GM12878 (cell line): ENCODE data around the gene DMRTC2. TPM values are rescaled to one million over a fixed set of nuclear protein-coding genes. Genes with fewer than 3 reads are reported as not detected.
A peak's percentile ranks its signal among the peaks of the same experiment; 100 is the strongest.

ENCODE experiments used
- ATAC-seq: fragments of 200-7000 bp; cut with Tn5 transposase; 3 replicates; pipeline ENCODE4 v1.9.1; 2020; ENCODE audit warnings: mild to moderate bottlenecking, moderate library complexity
- BruUV-seq: library from RNA; stranded (reverse); fragments of 400-500 nt; replicated peaks from 2 replicates; lab custom pipeline; 2021; lab: Mats Ljungman, UMichigan
- CTCF ChIA-PET: fragments of 300-600 bp; sonication (Branson Sonifier 250); formaldehyde crosslinking; extraction: SDS; loops from one replicate; lab custom pipeline; 2021; ENCODE audit warnings: inconsistent platforms; lab: Yijun Ruan, JAX
- POLR2A ChIA-PET: fragments of 350-600 bp; formaldehyde crosslinking; extraction: SDS; loops from one replicate; lab custom pipeline; 2021; ENCODE audit warnings: inconsistent platforms; lab: Charles Lee
- RAD21 ChIA-PET: fragments of 300-600 bp; sonication (Branson Sonifier 250); formaldehyde crosslinking; loops from one replicate; lab custom pipeline; 2023; ENCODE audit warnings: antibody characterized with exemption; ENCODE audit not compliant: unreplicated experiment; lab: Charles Lee
- SMC1A ChIA-PET: fragments of 300-600 bp; sonication (Branson Sonifier 250); formaldehyde crosslinking; loops from one replicate; lab custom pipeline; 2023; ENCODE audit not compliant: unreplicated experiment, uncharacterized antibody; lab: Charles Lee
- DNase-seq: peaks from one replicate; pipeline ENCODE4 v3.0.0-alpha.2; 2011; ENCODE audit warnings: low read depth, low spot score
- FAIRE-seq: peaks from 3 replicates; lab custom pipeline; 2011; peaks lifted over from hg19 to GRCh38; lab: Jason Lieb, UNC
- H2AFZ ChIP-seq: 2 replicates; pipeline ENCODE4 v1.6.0; 2011; ENCODE audit warnings: low read depth, low read length, control low read depth; ENCODE audit not compliant: control insufficient read depth
- H3K27ac ChIP-seq: 2 replicates; pipeline ENCODE4 v1.5.1; 2011; ENCODE audit warnings: control low read depth; ENCODE audit not compliant: control insufficient read depth, insufficient read depth
- H3K27me3 ChIP-seq, 2 experiments: replicated peaks in 1 of 2; 2 replicates each; pipeline versions ENCODE4 v1.6.0 to v1.6.1; 2011; ENCODE audit warnings: low read length in 1 of 2; ENCODE audit not compliant: control insufficient read depth in 2 of 2, insufficient read depth in 2 of 2
- H3K36me3 ChIP-seq, 2 experiments: 2 replicates each; pipeline ENCODE4 v1.5.1; 2011; ENCODE audit warnings: low read length in 1 of 2; ENCODE audit not compliant: control insufficient read depth in 2 of 2, insufficient read depth in 2 of 2
- H3K4me1 ChIP-seq: 2 replicates; pipeline ENCODE4 v1.6.1; 2011; ENCODE audit warnings: mild to moderate bottlenecking, low read length, moderate library complexity, mixed read lengths; ENCODE audit not compliant: control insufficient read depth, insufficient read depth
- H3K4me2 ChIP-seq: 2 replicates; pipeline ENCODE4 v1.6.0; 2011; ENCODE audit warnings: control low read depth; ENCODE audit not compliant: control insufficient read depth, insufficient read depth
- H3K4me3 ChIP-seq: fragments of 200-600 bp; sonication (generic); 2 replicates; pipeline ENCODE4 v1.5.1; 2016
- H3K79me2 ChIP-seq: 2 replicates; pipeline ENCODE4 v1.6.0; 2011; ENCODE audit warnings: low read length; ENCODE audit not compliant: control insufficient read depth, insufficient read depth
- H3K9ac ChIP-seq: 2 replicates; pipeline ENCODE4 v1.8.0; 2011; ENCODE audit warnings: low read length, control low read depth, mixed read lengths; ENCODE audit not compliant: control insufficient read depth, insufficient read depth
- H3K9me3 ChIP-seq: replicated peaks from 3 replicates; pipeline ENCODE4 v1.5.1; 2011; ENCODE audit warnings: mild to moderate bottlenecking, low read length; ENCODE audit not compliant: control insufficient read depth, insufficient read depth
- H4K20me1 ChIP-seq: 2 replicates; pipeline ENCODE4 v1.6.0; 2011; ENCODE audit not compliant: control insufficient read depth, insufficient read depth
- BACH1 ChIP-seq: fragments of 450-650 bp; IDR thresholded peaks from 2 replicates; pipeline ENCODE4 v1.6.1; 2017; ENCODE audit warnings: mild to moderate bottlenecking, borderline replicate concordance
- CBFB ChIP-seq: IDR thresholded peaks from 2 replicates; pipeline ENCODE4 v1.6.1; 2016; ENCODE audit warnings: antibody characterized with exemption, low read depth
- CBX5 ChIP-seq: sonication (generic); IDR thresholded peaks from 2 replicates; pipeline ENCODE4 v1.6.1; 2016; ENCODE audit warnings: low read depth, moderate library complexity, mild to moderate bottlenecking, inconsistent platforms
- NFYA ChIP-seq: IDR thresholded peaks from 2 replicates; pipeline ENCODE4 v1.6.1; 2011; ENCODE audit warnings: low read depth, mild to moderate bottlenecking, low read length, improper control_type of control experiment, borderline replicate concordance
- NR2F1 ChIP-seq: fragments of 450-650 bp; conservative IDR thresholded peaks from 2 replicates; pipeline ENCODE4 v1.6.1; 2017; ENCODE audit warnings: mild to moderate bottlenecking
- POLR2A ChIP-seq: IDR thresholded peaks from 2 replicates; pipeline ENCODE4 v1.6.1; 2011; ENCODE audit warnings: low read depth, mild to moderate bottlenecking, low read length
- POLR2AphosphoS5 ChIP-seq: IDR thresholded peaks from 2 replicates; pipeline ENCODE4 v1.6.1; 2011; ENCODE audit warnings: mild to moderate bottlenecking, low read length, inconsistent platforms
- SIN3A ChIP-seq: IDR thresholded peaks from 2 replicates; pipeline ENCODE4 v1.6.1; 2012; ENCODE audit warnings: low read depth, low read length, improper control_type of control experiment
- TCF3 ChIP-seq: IDR thresholded peaks from 2 replicates; pipeline ENCODE4 v1.6.1; 2012; ENCODE audit warnings: low read depth, mild to moderate bottlenecking, low read length, borderline replicate concordance; ENCODE audit not compliant: insufficient read depth
- WGBS: methylation state at CpG from one replicate; pipeline ENCODE4 v1.1.6; 2016; ENCODE audit warnings: low lambda C conversion rate; ENCODE audit not compliant: insufficient replicate concordance, insufficient coverage; ENCODE audit errors: missing lambda C conversion rate; 5-methylcytosine and 5-hydroxymethylcytosine counted together
- in situ Hi-C: fragments of 300-500 bp; cut with MboI; formaldehyde crosslinking; loops from 9 replicates; pipeline ENCODE4 v1.14.3; 2018; ENCODE audit warnings: mixed read lengths
- intact Hi-C: fragments of 100-400 bp; cut with micrococcal nuclease; formaldehyde crosslinking; loops from one replicate; pipeline ENCODE4 v1.14.2; 2022; ENCODE audit not compliant: unreplicated experiment
- polyA plus RNA-seq, 11 experiments: library from polyadenylated mRNA; depleted of rRNA in 4 of 11; unstranded in 6 of 11; stranded (reverse) in 5 of 11; fragments of >200 nt; fragmentation: Nextera tagmentation in 4 of 11; fragmentation: Illumina TruSeq in 1 of 11; extraction: Ambion mirVana in 4 of 11; extraction: Trizol in 1 of 11; gene quantifications; 1 replicate in 1 of 11; 2 replicates in 10 of 11; pipeline versions ENCODE4 v1.2.1 to v1.2.3, GENCODE V29; 2011 to 2016; ENCODE audit warnings: inconsistent platforms in 2 of 11, missing spikeins in 2 of 11, low read depth in 1 of 11
- total RNA-seq, 4 experiments: library from RNA; depleted of rRNA in 3 of 4; stranded (reverse); fragments of >200 nt in 3 of 4; fragmentation: Illumina TruSeq in 1 of 4; extraction: Trizol in 1 of 4; gene quantifications; 2 replicates each; pipeline versions ENCODE4 v1.2.1 to v1.2.3, GENCODE V29; 2013 to 2021
- TF ChIP-seq, protein P1 (sequence below): fragments of 450-650 bp; IDR thresholded peaks from 2 replicates; pipeline ENCODE4 v1.6.1; 2018; ENCODE audit warnings: mild to moderate bottlenecking, low read depth, moderate library complexity; ENCODE audit not compliant: partially characterized antibody
- TF ChIP-seq, protein P2 (sequence below): fragments of 450-650 bp; IDR thresholded peaks from 2 replicates; pipeline ENCODE4 v1.6.1; 2017; ENCODE audit warnings: mild to moderate bottlenecking, low read depth, inconsistent platforms; ENCODE audit not compliant: poor library complexity, severe bottlenecking
- TF ChIP-seq, protein P3 (sequence below): IDR thresholded peaks from 2 replicates; pipeline ENCODE4 v1.6.1; 2012; ENCODE audit warnings: improper control_type of control experiment, low read depth, low read length; ENCODE audit not compliant: insufficient replicate concordance

DMRTC2 gene
- total and polyA plus RNA-seq, 10 of the 15 experiments (the other 5 are each of a cell fraction or from before 2014, with no cell fraction given), result not detected

DNA sequence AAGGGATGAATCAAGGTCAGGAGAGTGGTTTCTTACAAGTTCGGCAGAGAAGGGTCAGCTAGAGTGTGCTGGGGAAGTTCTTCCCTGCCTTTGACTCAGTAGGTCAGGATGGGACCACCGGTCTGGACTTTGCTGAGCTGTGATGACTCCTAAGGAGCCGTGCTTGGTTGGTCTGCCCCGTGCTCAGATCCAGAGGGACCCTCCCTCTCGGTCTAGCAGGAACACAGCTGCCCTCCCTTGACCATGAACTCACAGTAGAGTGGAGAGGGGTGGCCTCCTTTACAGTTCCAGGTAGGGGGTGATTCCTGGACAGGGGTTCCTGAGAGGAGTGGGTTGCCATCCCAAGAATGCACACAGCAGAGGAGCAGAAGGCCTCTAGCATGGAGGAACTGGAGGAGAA is 19.5 kb downstream of the DMRTC2 start (continued):
- TF ChIP-seq NR2F1, result no peak
- TF ChIP-seq CBX5, result no peak

DNA sequence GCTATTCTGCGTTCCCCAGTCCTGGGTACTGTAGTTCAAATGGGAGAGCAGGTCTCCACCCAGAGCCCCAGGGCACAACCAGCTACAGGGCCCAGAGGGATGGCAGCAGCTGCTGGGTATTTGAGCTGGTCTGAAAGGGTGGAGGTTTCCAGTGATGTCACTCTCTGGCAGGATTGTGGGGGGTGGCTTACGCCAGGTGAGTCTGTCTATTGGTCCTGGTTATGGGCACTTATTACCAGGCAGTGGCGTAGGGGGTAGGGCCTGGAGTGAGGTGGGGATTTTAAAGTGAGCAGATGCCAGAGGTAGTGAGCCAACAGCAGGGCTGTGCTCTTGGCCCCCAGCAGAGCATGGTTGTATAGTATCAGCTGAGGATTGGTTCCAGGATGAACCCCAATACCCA is 21.4 kb downstream of the DMRTC2 start:
- no peak overlapping the region for H3K9ac ChIP-seq
- no peak for TF ChIP-seq SIN3A
- TF ChIP-seq TCF3, result no peak
- TF ChIP-seq BACH1, result 0 out of 2 replicates have a peak, but pooled peaks have one; percentile 27
- TF ChIP-seq, protein P1, sequence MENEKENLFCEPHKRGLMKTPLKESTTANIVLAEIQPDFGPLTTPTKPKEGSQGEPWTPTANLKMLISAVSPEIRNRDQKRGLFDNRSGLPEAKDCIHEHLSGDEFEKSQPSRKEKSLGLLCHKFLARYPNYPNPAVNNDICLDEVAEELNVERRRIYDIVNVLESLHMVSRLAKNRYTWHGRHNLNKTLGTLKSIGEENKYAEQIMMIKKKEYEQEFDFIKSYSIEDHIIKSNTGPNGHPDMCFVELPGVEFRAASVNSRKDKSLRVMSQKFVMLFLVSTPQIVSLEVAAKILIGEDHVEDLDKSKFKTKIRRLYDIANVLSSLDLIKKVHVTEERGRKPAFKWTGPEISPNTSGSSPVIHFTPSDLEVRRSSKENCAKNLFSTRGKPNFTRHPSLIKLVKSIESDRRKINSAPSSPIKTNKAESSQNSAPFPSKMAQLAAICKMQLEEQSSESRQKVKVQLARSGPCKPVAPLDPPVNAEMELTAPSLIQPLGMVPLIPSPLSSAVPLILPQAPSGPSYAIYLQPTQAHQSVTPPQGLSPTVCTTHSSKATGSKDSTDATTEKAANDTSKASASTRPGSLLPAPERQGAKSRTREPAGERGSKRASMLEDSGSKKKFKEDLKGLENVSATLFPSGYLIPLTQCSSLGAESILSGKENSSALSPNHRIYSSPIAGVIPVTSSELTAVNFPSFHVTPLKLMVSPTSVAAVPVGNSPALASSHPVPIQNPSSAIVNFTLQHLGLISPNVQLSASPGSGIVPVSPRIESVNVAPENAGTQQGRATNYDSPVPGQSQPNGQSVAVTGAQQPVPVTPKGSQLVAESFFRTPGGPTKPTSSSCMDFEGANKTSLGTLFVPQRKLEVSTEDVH, result no peak
- TF ChIP-seq, protein P2, sequence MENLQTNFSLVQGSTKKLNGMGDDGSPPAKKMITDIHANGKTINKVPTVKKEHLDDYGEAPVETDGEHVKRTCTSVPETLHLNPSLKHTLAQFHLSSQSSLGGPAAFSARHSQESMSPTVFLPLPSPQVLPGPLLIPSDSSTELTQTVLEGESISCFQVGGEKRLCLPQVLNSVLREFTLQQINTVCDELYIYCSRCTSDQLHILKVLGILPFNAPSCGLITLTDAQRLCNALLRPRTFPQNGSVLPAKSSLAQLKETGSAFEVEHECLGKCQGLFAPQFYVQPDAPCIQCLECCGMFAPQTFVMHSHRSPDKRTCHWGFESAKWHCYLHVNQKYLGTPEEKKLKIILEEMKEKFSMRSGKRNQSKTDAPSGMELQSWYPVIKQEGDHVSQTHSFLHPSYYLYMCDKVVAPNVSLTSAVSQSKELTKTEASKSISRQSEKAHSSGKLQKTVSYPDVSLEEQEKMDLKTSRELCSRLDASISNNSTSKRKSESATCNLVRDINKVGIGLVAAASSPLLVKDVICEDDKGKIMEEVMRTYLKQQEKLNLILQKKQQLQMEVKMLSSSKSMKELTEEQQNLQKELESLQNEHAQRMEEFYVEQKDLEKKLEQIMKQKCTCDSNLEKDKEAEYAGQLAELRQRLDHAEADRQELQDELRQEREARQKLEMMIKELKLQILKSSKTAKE, result no peak
- peak; percentile 64; the same call in 1 of the 2 replicates for TF ChIP-seq POLR2A
- TF ChIP-seq NFYA, result no peak
- peak; percentile 53 for TF ChIP-seq POLR2AphosphoS5
- TF ChIP-seq, protein P3, sequence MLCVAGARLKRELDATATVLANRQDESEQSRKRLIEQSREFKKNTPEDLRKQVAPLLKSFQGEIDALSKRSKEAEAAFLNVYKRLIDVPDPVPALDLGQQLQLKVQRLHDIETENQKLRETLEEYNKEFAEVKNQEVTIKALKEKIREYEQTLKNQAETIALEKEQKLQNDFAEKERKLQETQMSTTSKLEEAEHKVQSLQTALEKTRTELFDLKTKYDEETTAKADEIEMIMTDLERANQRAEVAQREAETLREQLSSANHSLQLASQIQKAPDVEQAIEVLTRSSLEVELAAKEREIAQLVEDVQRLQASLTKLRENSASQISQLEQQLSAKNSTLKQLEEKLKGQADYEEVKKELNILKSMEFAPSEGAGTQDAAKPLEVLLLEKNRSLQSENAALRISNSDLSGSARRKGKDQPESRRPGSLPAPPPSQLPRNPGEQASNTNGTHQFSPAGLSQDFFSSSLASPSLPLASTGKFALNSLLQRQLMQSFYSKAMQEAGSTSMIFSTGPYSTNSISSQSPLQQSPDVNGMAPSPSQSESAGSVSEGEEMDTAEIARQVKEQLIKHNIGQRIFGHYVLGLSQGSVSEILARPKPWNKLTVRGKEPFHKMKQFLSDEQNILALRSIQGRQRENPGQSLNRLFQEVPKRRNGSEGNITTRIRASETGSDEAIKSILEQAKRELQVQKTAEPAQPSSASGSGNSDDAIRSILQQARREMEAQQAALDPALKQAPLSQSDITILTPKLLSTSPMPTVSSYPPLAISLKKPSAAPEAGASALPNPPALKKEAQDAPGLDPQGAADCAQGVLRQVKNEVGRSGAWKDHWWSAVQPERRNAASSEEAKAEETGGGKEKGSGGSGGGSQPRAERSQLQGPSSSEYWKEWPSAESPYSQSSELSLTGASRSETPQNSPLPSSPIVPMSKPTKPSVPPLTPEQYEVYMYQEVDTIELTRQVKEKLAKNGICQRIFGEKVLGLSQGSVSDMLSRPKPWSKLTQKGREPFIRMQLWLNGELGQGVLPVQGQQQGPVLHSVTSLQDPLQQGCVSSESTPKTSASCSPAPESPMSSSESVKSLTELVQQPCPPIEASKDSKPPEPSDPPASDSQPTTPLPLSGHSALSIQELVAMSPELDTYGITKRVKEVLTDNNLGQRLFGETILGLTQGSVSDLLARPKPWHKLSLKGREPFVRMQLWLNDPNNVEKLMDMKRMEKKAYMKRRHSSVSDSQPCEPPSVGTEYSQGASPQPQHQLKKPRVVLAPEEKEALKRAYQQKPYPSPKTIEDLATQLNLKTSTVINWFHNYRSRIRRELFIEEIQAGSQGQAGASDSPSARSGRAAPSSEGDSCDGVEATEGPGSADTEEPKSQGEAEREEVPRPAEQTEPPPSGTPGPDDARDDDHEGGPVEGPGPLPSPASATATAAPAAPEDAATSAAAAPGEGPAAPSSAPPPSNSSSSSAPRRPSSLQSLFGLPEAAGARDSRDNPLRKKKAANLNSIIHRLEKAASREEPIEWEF, result no peak
- 0 out of 2 replicates have a peak, but pooled peaks have one; percentile 22 for TF ChIP-seq CBFB
- 98% methylated on average over 3 of the region's 3 CpGs for WGBS
- H3K4me2 ChIP-seq, result peak overlapping the region; percentile 52; the same call in 1 of the 2 replicates
- RAD21 ChIA-PET, result no interaction called here
- ATAC-seq, result peak; percentile 7
- peaks cover 44 to 50% of the 10 kb centered on the region in 2 experiments for H3K36me3 ChIP-seq
- CTCF ChIA-PET, result interaction anchor here (0.6 to 1.4 kb wide), 3 partner anchors 22 to 268 kb away, joined by 3 to 7 read pairs (median 5); no protein-coding TSS in a partner anchor
- H3K4me1 ChIP-seq, result peaks cover 71% of the 10 kb centered on the region
- intact Hi-C loops (no loop called here), in situ Hi-C loops (no loop called here)
- H3K79me2 ChIP-seq, result peaks cover 71% of the 10 kb centered on the region
- no peaks in the 10 kb centered on the region for H3K27me3 ChIP-seq
- SMC1A ChIA-PET, result no interaction called here
- no peak overlapping the region for H3K27ac ChIP-seq
- POLR2A ChIA-PET, result interaction anchor here (1.3 kb wide), 1 partner anchor 10 kb away, joined by 4 read pairs; no protein-coding TSS in a partner anchor
- no peak overlapping the region for H2AFZ ChIP-seq
- no peak for FAIRE-seq
- H3K4me3 ChIP-seq, result peak overlapping the region; percentile 55
- no peak for DNase-seq
- H4K20me1 ChIP-seq, result peaks cover 31% of the 10 kb centered on the region
- H3K9me3 ChIP-seq, result no peaks in the 10 kb centered on the region
- no TSS peak for BruUV-seq
